ENCODE measurements around the gene COQ8B. TPM values are rescaled to one million over a fixed set of nuclear protein-coding genes. Genes with fewer than 3 reads are reported as not detected.

The COQ8B gene
- total RNA-seq, 1 donor from 2014 or later: 51.1 TPM

DNA sequence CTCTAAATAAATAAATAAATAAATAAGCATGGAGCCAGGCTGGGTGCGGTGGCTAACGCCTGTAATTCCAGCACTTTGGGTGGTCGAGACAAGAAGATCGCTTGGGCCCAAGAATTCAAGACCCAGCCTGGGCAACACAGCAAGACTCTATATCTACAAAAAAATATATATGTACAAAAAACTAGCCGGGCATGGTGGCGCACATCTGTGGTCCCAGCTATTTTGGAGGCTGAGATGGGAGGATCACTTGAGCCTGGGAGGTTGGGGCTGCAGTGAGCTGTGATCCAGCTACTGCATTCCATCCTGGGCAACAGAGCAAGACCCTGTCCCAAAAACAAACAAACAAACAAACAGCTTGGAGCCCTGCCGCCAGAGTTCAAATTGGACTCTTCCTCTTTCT lies 30.9 kb upstream of the COQ8B start:
- intact Hi-C loops (cut with DNase I): no loop called here
- Histone ChIP-seq H3K4me3 (no peak overlapping the region), H3K27ac (no peak overlapping the region), H3K27me3 (no peaks in the 10 kb centered on the region), H3K4me1 (peaks cover 20% of the 10 kb centered on the region), H3K9me3 (no peaks in the 10 kb centered on the region), H3K36me3 (no peaks in the 10 kb centered on the region)
- TF ChIP-seq, protein P1, sequence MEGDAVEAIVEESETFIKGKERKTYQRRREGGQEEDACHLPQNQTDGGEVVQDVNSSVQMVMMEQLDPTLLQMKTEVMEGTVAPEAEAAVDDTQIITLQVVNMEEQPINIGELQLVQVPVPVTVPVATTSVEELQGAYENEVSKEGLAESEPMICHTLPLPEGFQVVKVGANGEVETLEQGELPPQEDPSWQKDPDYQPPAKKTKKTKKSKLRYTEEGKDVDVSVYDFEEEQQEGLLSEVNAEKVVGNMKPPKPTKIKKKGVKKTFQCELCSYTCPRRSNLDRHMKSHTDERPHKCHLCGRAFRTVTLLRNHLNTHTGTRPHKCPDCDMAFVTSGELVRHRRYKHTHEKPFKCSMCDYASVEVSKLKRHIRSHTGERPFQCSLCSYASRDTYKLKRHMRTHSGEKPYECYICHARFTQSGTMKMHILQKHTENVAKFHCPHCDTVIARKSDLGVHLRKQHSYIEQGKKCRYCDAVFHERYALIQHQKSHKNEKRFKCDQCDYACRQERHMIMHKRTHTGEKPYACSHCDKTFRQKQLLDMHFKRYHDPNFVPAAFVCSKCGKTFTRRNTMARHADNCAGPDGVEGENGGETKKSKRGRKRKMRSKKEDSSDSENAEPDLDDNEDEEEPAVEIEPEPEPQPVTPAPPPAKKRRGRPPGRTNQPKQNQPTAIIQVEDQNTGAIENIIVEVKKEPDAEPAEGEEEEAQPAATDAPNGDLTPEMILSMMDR (IDR thresholded peaks at IDR 0.05): no peak
- TF ChIP-seq POLR2AphosphoS5 (IDR thresholded peaks at IDR 0.05; ENCODE audit: insufficient read depth in 1 of 2, low read depth in 1 of 2): no peak
- DNase-seq (ENCODE audit: extremely low spot score in 2 of 2): no peak

DNA sequence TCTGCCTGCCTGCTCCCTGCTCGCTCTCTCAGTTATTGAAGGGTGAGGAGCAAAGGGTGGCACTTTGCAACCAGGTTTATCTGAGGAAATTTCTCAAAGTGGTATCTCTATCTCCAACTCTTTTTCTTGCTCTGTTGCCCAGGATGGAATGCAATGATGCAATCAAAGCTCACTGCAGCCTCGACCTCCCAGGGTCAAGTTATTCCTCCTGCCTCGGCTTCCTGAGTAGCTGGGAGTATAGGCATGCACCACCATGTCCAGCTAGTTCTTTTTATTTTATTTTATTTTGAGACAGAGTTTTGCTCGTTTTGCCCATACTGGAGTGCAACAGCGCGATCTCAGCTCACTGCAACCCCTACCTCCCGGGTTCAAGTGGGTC lies 28.7 kb upstream of the COQ8B start:
- H3K4me1 ChIP-seq: peaks cover 24% of the 10 kb centered on the region
- TF ChIP-seq, protein P1 (IDR thresholded peaks at IDR 0.05): no peak
- no peak for TF ChIP-seq POLR2AphosphoS5 (IDR thresholded peaks at IDR 0.05; ENCODE audit: insufficient read depth in 1 of 2, low read depth in 1 of 2)
- no peak for TF ChIP-seq POLR2A (IDR thresholded peaks at IDR 0.05)

GRCh38 chr19:40744554-40745401 lies 28.1 kb upstream of the COQ8B start:
- Histone ChIP-seq H3K4me3 (no peak overlapping the region), H3K27me3 (no peaks in the 10 kb centered on the region), H3K9me3 (no peaks in the 10 kb centered on the region), H3K4me1 (peaks cover 27% of the 10 kb centered on the region), H3K36me3 (peaks cover 0 to 5% of the 10 kb centered on the region in 2 donors), H3K27ac (peak overlapping the region; percentile 45)
- intact Hi-C loops (cut with DNase I): no loop called here
- TF ChIP-seq POLR2A (IDR thresholded peaks at IDR 0.05) (no peak), POLR2AphosphoS5 (IDR thresholded peaks at IDR 0.05; ENCODE audit: insufficient read depth in 1 of 2, low read depth in 1 of 2) (no peak)
- TF ChIP-seq, protein P1 (IDR thresholded peaks at IDR 0.05): no peak
- no peak for DNase-seq (ENCODE audit: extremely low spot score in 2 of 2)

More for the DNA sequence above, 28.7 kb upstream of the COQ8B start:
- H3K27ac ChIP-seq: peak overlapping the region; percentile 45
- no peaks in the 10 kb centered on the region for H3K9me3 ChIP-seq
- H3K36me3 ChIP-seq: peaks cover 0 to under 1% of the 10 kb centered on the region in 2 donors
- no peaks in the 10 kb centered on the region for H3K27me3 ChIP-seq
- DNase-seq (ENCODE audit: extremely low spot score in 2 of 2): no peak
- intact Hi-C loops (cut with DNase I): no loop called here
- no peak overlapping the region for H3K4me3 ChIP-seq

GRCh38 chr19:40743926-40744325 lies 27.2 kb upstream of the COQ8B start:
- Histone ChIP-seq H3K4me3 (no peak overlapping the region), H3K4me1 (peaks cover 26% of the 10 kb centered on the region), H3K36me3 (peaks cover 0 to 12% of the 10 kb centered on the region in 2 donors), H3K27ac (no peak overlapping the region), H3K27me3 (no peaks in the 10 kb centered on the region), H3K9me3 (no peaks in the 10 kb centered on the region)
- intact Hi-C loops (cut with DNase I): no loop called here
- DNase-seq (ENCODE audit: extremely low spot score in 2 of 2): no peak
- TF ChIP-seq POLR2A (IDR thresholded peaks at IDR 0.05): no peak
- TF ChIP-seq POLR2AphosphoS5 (IDR thresholded peaks at IDR 0.05; ENCODE audit: insufficient read depth in 1 of 2, low read depth in 1 of 2): no peak
- TF ChIP-seq, protein P1 (IDR thresholded peaks at IDR 0.05): no peak

- Histone ChIP-seq H3K27ac (no peak overlapping the region), H3K9me3 (no peaks in the 10 kb centered on the region), H3K4me3 (no peak overlapping the region), H3K27me3 (no peaks in the 10 kb centered on the region), H3K36me3 (peaks cover 0 to 23% of the 10 kb centered on the region in 2 donors), H3K4me1 (peaks cover 26% of the 10 kb centered on the region)
- intact Hi-C loops (cut with DNase I): no loop called here
- no peak for DNase-seq (ENCODE audit: extremely low spot score in 2 of 2)
- TF ChIP-seq, protein P1 (IDR thresholded peaks at IDR 0.05): no peak
- no peak for TF ChIP-seq POLR2A (IDR thresholded peaks at IDR 0.05)
These were observed 26.2 kb upstream of the COQ8B start for GRCh38 chr19:40742886-40743285.
